HG03108 (cell line): Measurements from ENCODE around the gene PCDH7.

Source experiments
- ATAC-seq: cut with Tn5 transposase; IDR thresholded peaks from one replicate; pipeline ENCODE4 v1.9.1; 2021; ENCODE audit warnings: moderate library complexity; ENCODE audit not compliant: unreplicated experiment

The PCDH7 gene, protein sequence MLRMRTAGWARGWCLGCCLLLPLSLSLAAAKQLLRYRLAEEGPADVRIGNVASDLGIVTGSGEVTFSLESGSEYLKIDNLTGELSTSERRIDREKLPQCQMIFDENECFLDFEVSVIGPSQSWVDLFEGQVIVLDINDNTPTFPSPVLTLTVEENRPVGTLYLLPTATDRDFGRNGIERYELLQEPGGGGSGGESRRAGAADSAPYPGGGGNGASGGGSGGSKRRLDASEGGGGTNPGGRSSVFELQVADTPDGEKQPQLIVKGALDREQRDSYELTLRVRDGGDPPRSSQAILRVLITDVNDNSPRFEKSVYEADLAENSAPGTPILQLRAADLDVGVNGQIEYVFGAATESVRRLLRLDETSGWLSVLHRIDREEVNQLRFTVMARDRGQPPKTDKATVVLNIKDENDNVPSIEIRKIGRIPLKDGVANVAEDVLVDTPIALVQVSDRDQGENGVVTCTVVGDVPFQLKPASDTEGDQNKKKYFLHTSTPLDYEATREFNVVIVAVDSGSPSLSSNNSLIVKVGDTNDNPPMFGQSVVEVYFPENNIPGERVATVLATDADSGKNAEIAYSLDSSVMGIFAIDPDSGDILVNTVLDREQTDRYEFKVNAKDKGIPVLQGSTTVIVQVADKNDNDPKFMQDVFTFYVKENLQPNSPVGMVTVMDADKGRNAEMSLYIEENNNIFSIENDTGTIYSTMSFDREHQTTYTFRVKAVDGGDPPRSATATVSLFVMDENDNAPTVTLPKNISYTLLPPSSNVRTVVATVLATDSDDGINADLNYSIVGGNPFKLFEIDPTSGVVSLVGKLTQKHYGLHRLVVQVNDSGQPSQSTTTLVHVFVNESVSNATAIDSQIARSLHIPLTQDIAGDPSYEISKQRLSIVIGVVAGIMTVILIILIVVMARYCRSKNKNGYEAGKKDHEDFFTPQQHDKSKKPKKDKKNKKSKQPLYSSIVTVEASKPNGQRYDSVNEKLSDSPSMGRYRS (N-terminal part only)

DNA sequence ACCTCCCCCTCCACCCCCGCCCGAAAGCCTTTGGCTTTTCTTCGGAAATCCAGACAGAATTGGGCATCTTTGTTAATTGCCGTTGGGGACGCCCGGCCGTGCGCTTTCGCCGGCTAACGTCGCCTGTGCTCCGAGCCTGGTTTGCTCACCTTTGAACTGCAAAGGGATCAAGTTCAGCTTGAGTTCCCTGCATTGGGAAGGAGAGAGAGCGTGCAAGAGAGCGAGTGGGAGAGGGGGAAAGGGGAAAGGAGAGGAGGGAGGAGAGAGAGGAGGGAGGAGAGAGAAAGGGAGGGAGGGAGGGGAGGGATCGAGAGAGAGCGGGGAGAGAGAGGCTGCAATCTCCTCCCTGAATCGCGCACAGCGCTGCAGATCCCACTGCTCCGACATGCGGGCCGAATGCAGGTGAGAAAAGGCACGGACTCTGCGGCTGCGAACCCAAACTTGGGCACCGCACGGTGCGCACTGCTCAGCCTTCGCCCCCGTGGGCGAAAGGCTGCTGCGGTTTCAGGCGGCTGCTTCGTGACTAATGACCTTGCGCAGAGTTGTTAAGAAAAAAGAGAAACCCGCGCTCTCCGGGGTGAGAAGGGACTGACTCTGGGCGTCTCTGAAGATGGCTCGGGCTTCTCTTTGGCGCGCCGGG is at the start of gene PCDH7:
PCDH7 (plus strand) TSS at position 349 of the 640 bp plus-strand sequence. CDS start 1,054 bp downstream, outside the sequence.
- no peak for ATAC-seq

DNA sequence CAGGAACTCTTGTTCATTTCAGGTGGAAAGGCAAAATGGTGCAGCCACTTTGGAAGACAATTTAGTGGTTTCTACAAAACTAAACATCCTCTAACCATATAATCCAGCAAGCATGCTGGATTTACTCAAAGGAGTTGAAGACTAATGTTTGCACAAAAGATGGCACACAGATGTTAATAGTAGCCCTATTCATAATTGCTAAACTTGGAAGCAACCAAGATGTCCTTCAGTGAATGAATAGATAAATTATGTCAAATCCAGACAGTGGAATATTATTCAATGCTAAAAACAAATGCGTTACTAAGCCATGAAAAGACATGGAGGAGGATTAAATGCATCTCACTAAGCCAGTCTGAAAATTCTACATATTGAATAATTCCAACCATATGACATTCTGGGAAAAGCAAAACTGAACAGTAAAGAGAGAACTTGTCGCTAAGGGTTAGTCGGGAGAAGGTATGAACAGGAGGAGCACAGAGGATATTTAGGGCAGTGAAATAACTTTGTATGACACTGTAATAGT is 48.2 kb upstream of the PCDH7 start:
- no peak for ATAC-seq

DNA sequence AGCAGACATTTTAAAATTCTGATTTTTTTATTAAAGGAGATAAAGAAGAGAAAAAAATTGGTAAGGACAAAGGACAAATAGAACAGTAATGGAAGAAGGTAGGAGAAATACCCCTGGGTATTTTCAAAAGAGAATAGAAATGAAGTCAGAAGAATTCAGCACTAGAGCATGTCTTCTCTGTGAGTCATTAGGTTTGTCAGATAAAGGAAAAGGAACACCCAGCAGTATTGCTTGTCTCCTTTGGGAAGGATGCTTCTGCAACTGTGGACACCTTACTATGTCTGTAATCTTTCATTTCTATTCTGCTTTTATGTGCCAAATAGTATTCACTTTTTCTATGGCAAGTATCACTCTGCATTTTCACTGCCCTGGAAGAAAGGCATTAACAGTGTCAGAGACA is 24.0 kb upstream of the PCDH7 start:
- ATAC-seq: no peak

DNA sequence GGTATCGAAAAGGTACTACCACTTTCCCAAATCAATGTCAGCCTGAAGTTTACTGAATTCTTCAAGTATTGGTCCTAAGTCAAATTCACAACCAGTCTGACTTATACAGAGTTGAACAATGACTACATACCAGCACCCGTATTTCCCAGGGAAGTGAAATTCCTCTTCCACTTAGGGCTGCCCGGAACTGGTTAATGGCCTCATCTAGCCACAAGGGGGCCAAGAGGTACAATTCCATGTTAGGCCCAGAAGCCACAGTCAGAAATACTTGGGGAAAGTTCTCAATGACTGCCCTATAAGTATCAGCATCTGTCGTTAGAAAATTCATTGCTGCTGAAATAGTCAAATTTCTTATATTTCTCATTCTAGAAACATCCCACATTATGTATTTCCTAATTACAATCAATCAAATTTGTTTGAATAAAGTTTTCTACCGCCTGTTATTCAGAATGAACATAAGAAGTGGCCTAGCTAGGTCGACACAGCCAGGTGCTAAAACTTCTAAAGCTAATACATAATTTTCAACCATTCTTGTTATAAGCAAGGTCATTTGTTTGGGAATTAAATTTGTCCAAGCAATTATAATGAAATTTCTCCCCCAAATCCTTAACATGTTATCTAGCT is 5.6 kb upstream of the PCDH7 start:
- ATAC-seq: no peak

DNA sequence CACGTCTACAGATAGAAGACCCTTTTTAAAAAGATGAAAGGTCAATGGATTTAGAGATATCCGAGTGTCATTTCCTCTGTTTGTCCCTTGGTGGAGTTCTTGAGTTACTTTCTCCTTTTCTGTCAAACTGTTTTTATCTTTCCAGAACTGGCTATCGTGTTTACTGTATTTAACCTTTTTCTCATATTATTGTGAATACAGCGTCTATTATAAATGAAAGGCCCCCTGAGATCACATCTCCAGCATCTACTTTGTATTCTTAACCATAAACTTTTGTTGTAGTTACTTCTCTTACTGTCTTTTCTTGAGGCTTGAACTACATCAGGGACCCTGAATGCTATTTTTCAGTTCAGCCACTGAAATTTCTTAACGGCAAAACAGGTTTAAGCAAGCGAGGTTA is 4.0 kb upstream of the PCDH7 start:
- ATAC-seq: no peak

DNA sequence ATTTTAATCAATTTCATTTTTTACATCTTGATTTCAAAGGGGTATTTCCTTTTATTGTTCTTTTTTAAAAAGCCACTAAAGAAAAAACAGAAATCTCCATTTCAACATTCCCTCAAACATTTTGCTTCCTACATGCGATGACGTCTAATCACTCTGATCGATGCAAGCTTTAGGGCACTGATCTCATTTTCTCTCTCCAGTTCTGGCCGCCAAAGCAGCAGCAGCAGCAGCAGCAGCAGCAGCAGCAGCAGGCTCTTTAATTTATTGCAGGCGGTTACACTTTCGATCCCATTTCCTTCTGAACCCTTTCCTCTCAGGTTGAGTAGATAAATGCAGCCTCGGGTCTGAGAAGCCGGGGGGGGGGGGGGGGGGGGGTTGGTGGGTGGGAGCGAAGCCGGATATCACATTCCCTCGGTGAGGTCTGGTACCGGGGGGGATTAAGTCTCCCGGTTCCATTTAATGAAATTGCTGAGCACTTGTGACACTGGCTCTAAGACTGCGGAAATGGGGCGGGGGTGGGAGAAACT is 3.4 kb upstream of the PCDH7 start:
- ATAC-seq: no peak

DNA sequence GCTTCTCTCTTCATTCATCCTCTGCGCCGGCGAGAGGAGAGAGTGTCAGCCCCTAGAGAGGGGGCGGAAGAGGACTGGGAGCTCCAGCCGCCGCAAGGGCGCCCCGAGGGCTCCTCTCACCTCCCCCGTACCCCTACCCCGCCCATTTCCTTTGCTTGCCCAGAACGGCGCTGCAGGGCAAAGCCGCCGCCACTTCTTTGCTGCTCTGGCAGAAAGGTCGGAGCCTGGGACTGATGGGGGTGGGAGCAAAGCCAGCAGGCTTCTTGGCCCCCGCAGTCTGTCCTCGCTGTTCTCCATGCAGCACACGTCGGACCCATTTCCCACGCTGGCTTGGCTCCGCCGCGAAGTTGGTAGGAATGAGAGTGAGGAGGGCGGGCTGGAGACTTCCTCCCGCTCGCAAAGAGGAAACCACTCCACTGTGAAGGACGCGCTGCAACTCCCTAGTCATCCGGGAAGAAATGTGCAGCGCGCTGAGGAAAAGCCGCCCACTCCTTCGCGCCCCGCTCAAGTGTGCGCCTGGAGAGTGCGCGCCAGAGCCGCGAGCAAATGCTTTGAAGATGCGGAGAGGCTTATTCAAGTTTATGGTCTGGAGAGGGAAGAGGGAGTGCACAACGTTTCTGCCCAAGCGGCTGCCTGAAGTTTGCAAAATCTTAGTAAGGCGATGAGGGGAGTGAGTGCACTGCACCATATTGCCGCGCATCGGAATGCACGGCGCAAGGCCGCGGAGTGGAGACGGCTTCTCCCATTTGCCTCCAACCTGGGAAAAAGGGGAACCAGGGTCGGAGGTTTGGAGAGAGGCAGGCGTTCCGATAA is 2.8 kb upstream of the PCDH7 start:
- no peak for ATAC-seq

DNA sequence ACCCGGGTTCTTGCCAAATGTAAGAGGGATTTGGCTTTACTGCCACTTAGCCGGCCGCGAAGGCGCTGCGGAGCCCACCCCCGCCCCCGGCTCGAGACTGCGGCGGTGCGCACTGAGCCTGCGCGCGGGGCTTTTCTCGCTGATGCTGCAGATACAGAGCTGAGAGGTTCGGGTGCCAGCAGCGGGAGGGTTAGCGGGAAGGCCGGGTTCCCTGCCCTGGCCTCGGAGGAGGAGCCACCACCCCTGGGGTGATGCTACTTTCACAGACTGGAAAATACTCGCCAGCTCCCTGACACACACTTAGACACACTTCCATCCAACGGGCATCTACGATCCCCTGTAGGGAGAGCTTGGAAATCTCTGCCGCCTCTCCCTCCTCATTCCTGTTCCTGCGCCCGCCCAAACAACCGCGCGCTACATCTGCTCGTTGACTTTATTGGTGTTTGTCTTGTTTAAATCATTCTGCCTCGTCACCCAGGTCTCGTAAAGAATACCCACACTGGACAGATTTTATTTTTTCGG is 2.1 kb upstream of the PCDH7 start:
- ATAC-seq: no peak

DNA sequence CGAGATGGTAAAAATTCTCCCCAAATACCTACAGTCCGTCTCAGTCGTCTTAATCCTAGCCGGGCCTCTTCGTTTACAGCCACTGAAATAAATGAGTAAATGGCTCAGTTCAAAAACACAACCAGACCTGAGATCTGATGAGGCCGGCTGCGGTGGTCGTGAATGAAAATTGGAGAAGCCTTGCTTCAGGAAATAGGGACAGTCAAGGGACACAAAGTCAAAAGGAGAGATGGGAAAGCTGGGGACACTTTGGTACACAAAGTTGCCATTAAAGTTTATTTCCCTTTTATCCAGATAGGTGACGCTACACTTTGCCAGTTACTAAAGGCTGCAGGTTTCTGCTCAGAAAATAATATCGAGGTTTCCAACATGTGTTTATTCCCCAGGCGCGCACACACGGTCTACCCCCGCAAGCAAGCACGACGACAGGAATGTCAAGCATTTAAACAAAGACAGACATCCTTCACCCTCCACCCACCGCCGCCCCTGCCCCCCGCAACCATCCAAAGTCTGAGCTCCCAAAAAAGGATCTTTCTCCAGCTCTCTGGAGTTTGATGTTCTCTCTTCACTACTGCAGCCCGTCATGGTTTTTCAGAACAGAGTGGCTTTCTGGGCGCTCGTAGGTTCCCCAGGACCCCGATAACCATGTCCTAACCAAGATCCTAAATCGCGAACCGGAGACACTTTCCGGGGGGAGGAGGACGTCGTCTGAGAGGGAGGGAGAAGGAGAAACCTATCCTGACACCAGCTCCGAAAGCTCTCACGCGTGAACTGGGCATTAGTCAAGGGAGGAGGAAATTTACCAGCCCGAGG is 1.3 kb upstream of the PCDH7 start:
- no peak for ATAC-seq

DNA sequence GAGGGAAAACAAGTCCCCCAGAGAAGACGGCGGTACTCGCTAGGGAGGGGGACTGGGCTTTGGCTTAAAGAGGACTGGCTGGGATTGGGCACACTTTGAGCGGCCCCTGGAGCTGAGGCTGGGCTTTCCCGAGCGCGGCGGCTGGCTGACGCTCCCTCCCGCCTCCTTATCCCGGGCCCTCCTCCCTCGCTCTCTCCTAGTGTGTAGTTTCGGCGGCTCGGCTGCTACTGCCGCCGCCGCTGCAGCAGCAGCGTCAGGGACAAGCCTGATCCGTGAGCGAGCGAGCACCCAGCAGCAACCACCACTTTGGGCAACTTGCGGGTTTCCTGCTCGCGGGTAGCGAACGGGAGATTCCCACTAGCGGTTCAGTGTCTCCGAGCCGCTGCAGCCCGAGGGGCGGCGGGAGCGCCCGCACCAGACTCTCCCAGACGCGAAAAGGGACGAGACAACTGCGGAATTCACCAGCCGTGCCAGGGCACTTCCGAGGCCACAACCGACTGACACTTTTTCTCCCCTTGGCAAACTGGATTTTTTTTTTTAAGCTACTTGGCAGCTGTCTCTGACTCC is 632 bp upstream of the PCDH7 start:
- no peak for ATAC-seq

DNA sequence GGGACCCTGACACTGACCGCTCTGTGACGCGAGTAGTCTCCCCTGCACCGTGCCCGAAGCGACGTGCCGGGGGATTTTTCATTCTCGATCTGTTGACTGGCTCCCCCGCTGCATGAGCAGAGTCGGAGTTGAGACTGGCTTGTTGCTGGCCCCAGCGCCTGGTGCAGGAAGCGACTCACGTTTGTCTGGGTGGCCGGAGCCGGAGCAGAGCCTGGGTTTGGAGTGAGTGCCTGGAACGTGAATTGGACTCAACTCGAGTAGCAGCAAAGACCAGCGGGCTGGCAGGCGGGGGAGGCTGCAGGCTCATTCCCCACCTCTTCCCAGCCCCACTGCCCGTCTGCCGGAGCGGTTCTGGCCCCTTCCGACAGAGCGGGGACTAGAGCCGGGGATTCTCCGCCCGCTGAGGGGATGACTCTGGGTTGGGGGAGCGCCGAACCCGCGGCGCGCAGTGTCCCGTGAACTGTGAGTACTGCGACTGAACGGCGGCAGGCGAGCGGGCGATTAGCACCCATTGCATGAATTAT is 554 bp downstream of the PCDH7 start:
- no peak for ATAC-seq

DNA sequence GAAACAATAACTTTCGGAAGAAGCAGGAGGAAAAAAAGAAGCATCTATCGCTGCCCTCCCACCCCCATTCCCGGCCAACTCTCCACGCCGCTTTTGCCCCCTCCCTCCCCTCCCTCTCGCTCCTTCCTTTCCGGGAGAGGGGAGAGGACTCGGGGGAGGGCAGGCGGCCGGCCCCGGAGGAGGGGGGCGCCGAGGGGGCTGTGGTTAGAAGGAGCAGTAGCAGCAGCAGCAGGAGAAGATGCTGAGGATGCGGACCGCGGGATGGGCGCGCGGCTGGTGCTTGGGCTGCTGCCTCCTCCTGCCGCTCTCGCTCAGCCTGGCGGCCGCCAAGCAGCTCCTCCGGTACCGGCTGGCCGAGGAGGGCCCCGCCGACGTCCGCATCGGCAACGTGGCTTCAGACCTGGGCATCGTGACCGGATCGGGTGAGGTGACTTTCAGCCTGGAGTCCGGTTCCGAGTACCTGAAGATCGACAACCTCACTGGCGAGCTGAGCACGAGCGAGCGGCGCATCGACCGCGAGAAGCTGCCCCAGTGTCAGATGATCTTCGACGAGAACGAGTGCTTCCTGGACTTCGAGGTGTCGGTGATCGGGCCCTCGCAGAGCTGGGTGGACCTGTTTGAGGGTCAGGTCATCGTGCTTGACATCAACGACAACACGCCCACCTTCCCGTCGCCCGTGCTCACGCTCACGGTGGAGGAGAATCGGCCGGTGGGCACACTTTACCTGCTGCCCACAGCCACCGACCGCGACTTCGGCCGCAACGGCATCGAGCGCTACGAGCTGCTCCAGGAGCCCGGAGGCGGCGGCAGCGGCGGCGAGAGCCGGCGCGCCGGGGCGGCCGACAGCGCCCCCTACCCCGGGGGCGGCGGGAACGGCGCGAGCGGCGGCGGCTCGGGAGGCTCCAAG is 1.3 kb downstream of the PCDH7 start:
- ATAC-seq: no peak

DNA sequence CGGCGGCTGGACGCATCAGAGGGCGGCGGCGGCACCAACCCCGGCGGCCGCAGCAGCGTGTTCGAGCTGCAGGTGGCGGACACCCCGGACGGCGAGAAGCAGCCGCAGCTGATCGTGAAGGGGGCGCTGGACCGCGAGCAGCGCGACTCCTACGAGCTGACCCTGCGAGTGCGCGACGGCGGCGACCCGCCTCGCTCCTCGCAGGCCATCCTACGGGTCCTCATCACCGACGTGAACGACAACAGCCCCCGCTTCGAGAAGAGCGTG is 1.9 kb downstream of the PCDH7 start:
- no peak for ATAC-seq

DNA sequence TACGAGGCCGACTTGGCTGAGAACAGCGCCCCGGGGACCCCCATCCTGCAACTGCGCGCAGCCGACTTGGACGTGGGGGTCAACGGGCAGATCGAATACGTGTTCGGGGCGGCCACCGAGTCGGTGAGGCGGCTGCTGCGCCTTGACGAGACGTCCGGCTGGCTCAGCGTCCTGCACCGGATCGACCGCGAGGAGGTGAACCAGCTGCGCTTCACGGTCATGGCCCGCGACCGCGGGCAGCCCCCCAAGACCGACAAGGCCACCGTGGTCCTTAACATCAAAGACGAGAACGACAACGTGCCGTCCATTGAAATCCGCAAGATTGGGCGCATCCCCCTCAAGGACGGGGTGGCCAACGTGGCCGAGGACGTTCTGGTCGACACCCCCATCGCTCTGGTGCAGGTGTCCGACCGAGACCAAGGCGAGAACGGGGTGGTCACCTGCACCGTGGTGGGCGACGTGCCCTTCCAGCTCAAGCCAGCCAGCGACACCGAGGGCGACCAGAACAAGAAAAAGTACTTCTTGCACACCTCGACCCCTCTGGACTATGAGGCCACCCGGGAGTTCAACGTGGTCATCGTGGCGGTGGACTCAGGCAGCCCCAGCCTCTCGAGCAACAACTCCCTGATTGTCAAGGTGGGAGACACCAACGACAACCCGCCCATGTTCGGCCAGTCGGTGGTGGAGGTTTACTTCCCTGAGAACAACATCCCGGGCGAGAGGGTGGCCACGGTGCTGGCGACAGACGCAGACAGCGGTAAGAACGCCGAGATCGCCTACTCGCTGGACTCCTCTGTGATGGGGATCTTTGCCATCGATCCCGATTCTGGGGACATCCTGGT is 2.4 kb downstream of the PCDH7 start:
- ATAC-seq: no peak

DNA sequence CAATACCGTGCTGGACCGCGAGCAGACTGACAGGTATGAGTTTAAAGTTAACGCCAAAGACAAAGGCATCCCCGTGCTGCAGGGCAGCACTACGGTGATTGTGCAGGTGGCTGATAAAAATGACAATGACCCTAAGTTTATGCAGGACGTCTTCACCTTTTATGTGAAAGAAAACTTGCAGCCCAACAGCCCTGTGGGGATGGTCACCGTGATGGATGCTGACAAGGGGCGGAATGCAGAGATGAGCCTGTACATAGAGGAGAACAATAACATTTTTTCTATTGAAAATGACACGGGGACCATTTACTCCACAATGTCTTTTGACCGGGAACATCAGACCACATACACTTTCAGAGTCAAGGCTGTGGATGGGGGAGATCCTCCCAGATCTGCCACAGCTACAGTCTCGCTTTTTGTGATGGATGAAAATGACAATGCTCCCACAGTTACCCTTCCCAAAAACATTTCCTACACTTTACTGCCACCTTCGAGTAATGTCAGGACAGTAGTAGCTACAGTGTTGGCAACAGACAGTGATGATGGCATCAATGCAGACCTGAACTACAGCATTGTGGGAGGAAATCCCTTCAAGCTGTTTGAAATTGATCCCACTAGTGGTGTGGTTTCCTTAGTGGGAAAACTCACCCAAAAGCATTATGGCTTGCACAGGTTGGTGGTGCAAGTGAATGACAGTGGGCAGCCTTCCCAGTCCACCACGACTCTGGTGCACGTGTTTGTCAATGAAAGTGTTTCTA is 3.2 kb downstream of the PCDH7 start:
- no peak for ATAC-seq

DNA sequence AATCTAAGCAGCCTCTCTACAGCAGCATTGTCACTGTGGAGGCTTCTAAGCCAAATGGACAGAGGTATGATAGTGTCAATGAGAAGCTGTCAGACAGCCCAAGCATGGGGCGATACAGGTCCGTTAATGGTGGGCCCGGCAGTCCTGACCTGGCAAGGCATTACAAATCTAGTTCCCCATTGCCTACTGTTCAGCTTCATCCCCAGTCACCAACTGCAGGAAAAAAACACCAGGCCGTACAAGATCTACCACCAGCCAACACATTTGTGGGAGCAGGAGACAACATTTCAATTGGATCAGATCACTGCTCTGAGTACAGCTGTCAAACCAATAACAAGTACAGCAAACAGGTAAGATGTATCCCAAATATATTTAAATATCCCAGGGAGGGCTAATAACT is 4.1 kb downstream of the PCDH7 start:
- ATAC-seq: no peak
